Articular chondrocyte of knee joint (primary cell): Measurements from ENCODE around the gene HS3ST1. TPM values are rescaled to one million over a fixed set of nuclear protein-coding genes. Genes with fewer than 3 reads are reported as not detected.

Experiments
- small RNA-seq: library from RNA; depleted of rRNA; stranded (forward); fragments of <200 nt; gene quantifications from one replicate; pipeline ENCODE3, GENCODE V24; 2012
- total RNA-seq: library from RNA; depleted of rRNA; stranded (reverse); fragments of >200 nt; gene quantifications from 2 replicates; pipeline ENCODE4 v1.2.3, GENCODE V29; 2012

The HS3ST1 gene
- 0.22 and 0.52 TPM in 2 replicates for total RNA-seq

DNA sequence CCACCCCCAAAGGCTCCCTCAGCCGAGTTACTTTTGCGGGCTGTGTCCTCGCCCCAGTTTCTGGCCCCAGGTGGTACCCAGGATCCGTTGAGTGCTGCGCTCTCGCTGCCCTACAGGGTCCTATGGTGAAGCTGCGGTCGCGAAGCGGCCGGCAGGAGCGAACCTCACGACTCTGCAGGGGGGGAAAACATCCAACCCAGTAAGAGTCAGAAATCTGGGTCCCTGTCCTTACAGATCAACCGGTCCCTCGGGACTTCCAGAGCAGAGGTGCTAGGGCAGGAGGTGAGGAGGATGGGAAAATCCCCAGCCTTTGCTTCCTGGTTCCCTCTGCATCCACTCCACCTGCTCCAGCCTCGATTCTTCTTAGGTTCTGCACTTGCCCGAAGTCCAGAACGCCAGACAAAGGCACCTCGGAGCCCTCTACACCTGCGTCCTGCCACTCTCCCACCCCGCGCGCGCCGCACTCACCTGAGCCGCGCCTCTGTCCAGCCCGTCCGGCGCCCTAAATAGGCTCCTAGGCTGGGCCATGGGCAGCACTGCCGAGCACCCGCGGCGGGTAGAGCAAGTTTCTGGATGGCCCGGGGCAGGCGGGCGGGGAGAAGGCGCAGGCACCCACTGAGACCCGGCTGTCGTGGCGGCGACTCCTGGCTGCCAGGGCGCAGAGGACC lies at the start of gene HS3ST1:
HS3ST1 (minus strand) TSS at position 664 of the 668 bp plus-strand sequence. CDS start 28,889 bp downstream, outside the sequence.

Small RNAs within 50 kb of the gene (small RNA-seq; reads per million reads assigned to genes)
- gene MIR572 (not detected), gene RNA5SP156 (not detected)
